ENCODE results near the gene FHDC1.

FHDC1 gene

DNA sequence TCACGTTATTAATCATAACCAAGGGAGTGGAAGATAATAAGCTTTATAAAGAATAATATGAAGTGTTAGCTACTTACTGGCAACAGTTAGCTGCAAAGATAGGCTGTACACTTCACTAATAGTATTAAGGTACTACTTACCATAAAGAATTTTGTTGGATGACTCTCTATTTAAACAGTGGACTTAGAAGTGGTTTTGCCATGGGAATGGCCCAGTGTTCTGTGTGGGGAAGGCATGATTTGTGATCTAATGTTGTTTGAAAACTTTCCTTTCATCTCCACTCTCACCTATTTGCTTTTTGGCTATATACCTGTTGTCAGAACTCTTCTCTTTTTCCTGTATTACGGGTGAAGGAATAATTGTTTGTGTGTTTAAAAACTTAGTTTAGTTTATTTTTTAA is 23.0 kb downstream of the FHDC1 start:
- DNase-seq, result no peak

GRCh38 chr4:152960082-152960481 is 24.0 kb downstream of the FHDC1 start:
- DNase-seq, result no peak

- DNase-seq, result no peak
Measured at GRCh38 chr4:152961014-152961772, 25.1 kb downstream of the FHDC1 start.

DNA sequence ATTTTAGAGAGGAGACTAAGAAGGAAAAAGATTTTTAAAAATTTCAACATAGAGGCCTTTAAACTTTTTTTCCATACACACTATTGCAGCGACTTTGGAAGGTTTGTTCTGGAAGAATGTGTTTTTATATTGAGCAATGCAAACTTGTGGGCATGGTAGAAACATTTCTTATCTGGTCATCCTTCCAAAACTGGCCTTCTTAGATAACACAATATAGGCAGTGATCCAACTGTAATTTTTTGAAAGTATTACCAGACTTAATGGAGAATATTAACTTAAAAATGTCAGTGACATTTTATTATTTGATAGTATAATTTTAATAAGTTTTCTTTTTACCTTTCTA is 25.6 kb downstream of the FHDC1 start:
- no peak for DNase-seq

- no peak for DNase-seq
Measured at GRCh38 chr4:152962150-152962549, 26.0 kb downstream of the FHDC1 start.

DNA sequence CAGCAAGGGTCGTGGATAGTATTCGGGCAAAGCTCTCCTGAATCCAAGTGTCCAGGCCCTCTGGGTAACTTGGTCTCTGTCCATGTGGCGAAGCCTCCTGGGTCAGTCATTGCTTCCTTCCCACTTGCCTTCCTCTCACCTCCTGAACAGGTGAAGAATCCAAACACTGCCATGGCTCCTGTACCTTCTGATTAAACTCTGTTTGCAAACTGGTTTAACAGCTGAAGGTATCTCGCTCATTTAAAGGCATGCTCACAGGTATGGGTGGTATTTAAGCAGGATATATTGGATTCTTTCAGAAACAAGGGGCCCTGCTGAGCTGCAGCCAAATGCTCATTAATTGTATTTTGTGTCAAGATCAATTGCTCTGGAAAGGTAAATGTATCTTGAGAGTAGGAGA is 28.2 kb downstream of the FHDC1 start:
- DNase-seq, result no peak

DNA sequence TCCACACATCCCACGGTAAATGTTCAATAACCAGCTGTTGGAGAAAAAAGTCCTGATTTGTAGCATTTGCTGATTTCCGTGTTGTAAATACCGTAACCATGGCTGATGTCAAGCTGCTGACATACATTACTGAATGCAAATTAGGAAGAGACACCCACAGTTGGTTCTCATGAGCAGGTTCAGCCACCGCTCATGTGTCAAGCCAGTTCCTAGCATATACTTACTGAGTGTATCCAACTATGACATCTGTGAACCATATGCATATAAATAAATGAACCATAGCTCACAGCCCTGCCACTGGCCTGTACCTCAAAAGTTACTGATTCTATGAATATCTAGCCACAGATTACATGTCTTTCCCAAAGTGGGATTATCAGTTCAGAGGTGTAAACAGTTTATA is 29.5 kb downstream of the FHDC1 start:
- no peak for DNase-seq

DNA sequence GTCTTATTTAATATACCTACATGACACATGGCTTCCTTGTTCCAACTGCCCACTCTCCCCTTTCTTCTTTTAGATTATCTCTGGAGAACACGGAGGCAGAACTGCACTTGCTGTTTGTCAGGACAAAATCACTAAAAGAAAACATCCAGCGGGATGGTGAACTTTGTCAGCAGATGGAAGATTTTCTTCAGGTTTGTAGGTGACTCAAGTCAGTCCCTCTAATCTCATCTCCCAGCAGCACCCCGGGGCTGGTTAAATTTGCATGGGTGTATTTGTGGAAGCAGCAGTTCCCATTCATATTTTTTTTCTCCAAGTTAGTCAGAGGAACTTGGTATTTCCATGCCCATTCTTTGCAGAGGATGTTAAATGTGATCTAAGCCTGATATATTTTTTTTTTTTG is 31.8 kb downstream of the FHDC1 start:
- DNase-seq, result no peak

DNA sequence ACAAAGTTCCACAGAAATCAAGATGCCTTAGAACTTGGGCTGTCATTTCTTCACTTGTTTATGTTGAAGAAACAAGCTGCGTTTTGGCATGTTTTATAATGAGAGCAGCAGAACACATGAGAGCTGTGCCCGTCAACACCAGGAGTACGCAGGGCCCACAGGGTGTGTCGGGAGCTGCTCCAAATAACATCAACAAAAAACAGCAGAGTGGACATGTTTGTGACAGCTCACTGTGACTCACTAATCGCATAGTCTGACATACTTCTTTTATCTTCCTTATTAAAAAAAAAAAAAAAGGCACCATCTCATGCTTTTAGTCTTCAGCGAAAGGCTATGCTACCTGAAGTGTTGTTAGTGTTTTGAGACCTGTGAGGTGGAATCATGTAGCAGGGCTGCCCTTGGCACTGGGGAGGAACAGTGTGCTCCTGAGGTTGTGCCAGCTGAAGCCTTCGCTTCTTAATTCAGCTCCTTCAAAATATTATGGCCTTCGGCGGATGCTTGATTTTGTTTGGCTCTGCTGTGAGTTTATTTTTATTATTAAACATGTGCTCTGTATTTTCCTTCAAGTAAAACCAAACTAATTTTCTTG is 32.8 kb downstream of the FHDC1 start:
- DNase-seq, result no peak

- DNase-seq, result no peak
Measured at GRCh38 chr4:152970102-152970820, 34.1 kb downstream of the FHDC1 start.

- no peak for DNase-seq
Measured at GRCh38 chr4:152971053-152971452, 34.9 kb downstream of the FHDC1 start.

DNA sequence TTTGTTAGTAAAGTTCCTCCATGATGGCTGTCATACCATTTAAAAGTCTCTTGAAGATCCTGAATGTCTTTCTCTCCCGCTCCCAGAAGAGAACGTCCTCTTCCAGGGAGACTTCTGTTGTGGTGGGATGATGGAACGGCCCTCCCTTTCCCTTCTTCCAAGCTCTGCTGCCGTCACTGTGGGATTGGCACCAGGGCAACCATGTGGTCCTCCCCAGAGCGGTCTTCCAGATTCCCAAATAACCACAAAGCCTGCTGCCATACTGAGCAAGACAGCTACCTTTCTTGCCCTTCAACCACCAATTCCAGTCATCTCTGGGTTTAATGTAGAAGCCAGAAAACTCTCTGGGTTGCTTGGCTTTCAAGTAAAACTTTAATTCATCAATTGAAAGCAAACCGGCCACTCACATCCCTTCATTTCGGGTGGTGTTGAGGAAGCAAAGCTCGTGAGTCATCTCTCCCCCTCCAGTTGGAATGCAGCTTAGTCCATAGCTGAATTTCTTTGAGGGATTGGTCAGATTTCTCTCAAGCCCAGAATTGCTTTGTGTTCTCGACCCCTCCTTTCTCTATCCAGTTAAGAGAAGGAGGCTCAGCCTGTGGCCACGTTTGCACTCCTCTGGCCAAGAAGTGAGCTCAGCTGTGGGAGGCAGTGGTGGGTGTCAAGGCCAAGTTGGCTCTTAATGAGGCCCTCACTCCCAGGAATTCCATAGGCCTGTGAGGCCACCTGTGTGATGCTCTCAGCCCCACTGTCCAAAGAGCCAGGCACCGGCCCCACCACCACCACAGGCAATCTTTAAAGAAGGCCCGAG is 36.9 kb downstream of the FHDC1 start:
- no peak for DNase-seq

DNA sequence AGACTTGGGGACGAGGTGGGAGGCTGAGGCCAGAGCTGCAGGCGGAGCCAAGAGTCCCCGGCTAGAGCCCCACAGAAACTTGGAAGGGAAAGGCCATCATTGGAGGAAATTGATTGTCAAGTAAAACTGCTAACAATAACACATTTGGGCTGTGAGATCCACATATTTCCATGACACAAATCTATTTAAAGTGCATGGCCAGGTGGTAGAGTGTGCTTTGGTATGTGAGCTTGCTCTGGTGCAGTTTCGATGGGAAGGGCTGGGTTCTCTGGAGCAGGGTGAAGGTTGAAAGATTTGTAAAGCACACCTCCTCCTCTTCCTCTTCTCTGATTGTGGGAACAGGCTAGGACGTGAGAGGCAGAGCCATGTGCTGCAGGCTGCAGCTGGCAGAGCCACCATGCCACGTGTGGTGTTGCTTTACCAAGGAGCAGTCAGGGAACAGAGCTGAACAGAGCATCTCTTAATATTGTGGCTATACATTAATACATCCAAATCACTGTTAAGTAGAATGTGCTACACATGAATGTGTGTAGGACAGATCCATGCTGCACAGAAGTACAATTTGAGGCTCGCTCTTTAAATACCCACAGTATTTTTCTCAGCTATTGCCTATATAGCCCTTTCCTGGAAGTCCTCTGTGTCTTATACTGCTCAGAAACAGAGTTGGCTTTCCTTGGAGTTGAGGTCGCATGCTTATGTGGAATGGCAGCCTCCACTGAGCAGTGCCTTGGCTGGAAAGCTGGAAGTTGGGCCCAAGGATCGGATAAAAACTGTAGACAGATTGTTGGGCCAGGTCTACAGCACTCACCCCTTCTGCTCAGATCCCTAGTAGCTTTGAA is 37.7 kb downstream of the FHDC1 start:
- no peak for DNase-seq

DNA sequence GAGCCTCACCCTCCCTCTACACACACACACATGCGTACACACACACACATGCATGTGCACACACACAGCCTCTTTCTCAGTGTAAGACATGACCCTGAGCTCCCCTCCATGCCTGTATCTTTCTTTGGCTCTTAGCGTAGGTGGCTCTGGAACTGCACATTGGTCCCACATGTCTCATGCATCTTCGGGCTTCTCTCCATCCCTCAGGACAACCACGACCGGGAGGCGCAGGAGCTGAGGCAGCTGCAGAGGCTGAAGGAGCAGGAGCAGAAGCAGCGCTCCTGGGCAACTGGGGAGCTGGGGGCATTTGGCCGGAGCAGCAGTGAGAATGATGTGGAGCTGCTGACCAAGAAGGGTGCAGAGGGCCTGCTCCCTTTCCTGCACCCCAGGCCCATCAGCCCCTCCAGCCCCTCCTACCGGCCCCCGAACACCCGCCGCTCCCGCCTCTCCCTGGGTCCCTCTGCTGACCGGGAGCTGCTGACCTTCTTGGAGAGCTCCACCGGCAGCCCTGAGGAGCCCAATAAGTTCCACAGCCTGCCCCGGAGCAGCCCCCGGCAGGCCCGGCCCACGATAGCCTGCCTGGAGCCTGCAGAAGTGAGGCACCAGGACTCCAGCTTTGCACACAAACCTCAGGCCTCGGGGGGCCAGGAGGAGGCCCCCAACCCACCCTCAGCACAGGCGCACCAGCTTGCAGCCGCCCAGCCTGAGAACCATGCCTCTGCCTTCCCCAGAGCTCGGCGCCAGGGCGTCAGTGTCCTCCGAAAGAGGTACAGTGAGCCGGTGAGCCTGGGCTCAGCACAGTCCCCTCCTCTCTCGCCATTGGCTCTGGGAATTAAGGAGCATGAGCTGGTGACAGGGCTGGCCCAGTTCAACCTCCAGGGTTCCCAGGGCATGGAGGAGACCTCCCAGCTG is 38.6 kb downstream of the FHDC1 start:
- no peak for DNase-seq

DNA sequence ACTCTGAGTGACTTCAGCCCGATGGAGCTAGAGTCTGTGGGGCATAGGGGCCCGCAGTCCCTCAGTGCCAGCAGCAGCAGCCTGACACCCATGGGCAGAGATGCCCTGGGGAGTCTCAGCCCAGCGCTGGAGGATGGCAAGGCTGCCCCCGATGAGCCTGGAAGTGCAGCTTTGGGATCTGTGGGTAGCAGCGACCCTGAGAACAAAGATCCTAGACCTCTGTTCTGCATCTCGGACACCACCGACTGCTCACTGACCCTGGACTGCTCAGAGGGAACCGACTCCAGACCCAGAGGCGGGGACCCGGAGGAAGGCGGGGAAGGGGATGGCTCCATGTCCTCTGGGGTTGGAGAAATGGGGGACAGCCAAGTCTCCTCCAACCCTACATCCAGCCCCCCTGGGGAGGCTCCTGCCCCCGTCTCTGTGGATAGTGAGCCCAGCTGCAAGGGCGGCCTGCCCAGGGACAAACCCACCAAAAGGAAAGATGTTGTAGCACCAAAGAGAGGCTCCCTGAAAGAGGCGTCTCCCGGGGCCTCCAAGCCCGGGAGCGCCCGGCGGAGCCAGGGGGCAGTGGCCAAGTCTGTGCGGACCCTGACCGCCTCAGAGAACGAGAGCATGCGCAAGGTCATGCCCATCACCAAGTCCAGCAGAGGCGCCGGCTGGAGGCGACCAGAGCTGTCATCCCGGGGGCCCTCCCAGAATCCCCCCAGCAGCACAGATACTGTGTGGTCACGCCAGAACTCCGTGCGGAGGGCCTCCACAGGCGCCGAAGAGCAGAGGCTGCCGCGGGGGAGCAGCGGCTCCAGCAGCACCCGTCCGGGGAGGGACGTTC is 39.5 kb downstream of the FHDC1 start:
- no peak for DNase-seq

GRCh38 chr4:152976212-152976761 is 40.2 kb downstream of the FHDC1 start:
- no peak for DNase-seq

GRCh38 chr4:152979731-152980330 is 43.7 kb downstream of the FHDC1 start:
- DNase-seq, result no peak

- DNase-seq, result no peak
Measured at GRCh38 chr4:152981278-152981677, 45.2 kb downstream of the FHDC1 start.

- no peak for DNase-seq
Measured at GRCh38 chr4:152981842-152982241, 45.7 kb downstream of the FHDC1 start.

- no peak for DNase-seq
Measured at GRCh38 chr4:152983221-152983620, 47.1 kb downstream of the FHDC1 start.
